HUES6 (cell line): ENCODE data around the gene CKAP2L.

ENCODE experiments used
- H3K27ac ChIP-seq: 2 replicates; pipeline ENCODE4 v1.7.0; 2013; ENCODE audit warnings: low read depth, mild to moderate bottlenecking, low read length, inconsistent platforms
- H3K27me3 ChIP-seq: 2 replicates; pipeline ENCODE4 v1.6.1; 2013; ENCODE audit warnings: low read length; ENCODE audit not compliant: control insufficient read depth, insufficient read depth
- H3K36me3 ChIP-seq: 2 replicates; pipeline ENCODE4 v1.6.1; 2013; ENCODE audit warnings: low read length; ENCODE audit not compliant: control insufficient read depth, insufficient read depth
- H3K4me1 ChIP-seq: 2 replicates; pipeline ENCODE4 v1.6.1; 2013; ENCODE audit warnings: low read length; ENCODE audit not compliant: control insufficient read depth, insufficient read depth
- H3K4me3 ChIP-seq: 2 replicates; pipeline ENCODE4 v1.5.1; 2013; ENCODE audit warnings: low read depth, low read length
- H3K9ac ChIP-seq: one replicate; pipeline ENCODE4 v1.6.1; 2013; ENCODE audit warnings: mild to moderate bottlenecking, low read length
- H3K9me3 ChIP-seq: 2 replicates; pipeline ENCODE4 v1.6.1; 2013; ENCODE audit warnings: low read depth, low read length; ENCODE audit not compliant: control insufficient read depth, insufficient read depth

The CKAP2L gene, protein sequence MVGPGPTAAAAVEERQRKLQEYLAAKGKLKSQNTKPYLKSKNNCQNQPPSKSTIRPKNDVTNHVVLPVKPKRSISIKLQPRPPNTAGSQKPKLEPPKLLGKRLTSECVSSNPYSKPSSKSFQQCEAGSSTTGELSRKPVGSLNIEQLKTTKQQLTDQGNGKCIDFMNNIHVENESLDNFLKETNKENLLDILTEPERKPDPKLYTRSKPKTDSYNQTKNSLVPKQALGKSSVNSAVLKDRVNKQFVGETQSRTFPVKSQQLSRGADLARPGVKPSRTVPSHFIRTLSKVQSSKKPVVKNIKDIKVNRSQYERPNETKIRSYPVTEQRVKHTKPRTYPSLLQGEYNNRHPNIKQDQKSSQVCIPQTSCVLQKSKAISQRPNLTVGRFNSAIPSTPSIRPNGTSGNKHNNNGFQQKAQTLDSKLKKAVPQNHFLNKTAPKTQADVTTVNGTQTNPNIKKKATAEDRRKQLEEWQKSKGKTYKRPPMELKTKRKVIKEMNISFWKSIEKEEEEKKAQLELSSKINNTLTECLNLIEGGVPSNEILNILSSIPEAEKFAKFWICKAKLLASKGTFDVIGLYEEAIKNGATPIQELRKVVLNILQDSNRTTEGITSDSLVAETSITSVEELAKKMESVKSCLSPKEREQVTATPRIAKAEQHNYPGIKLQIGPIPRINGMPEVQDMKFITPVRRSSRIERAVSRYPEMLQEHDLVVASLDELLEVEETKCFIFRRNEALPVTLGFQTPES

GRCh38 chr2:112764071-112765044 is at the start of gene CKAP2L:
TSS of gene CKAP2L (minus strand) at chr2:112764609. CDS start at chr2:112764598, 11 bp downstream.
- Histone ChIP-seq H3K27ac (no peak within 1 kb of the TSS; the same call in 1 of the 2 replicates), H3K36me3 (peaks cover 22% of the 10 kb centered on the region)

DNA sequence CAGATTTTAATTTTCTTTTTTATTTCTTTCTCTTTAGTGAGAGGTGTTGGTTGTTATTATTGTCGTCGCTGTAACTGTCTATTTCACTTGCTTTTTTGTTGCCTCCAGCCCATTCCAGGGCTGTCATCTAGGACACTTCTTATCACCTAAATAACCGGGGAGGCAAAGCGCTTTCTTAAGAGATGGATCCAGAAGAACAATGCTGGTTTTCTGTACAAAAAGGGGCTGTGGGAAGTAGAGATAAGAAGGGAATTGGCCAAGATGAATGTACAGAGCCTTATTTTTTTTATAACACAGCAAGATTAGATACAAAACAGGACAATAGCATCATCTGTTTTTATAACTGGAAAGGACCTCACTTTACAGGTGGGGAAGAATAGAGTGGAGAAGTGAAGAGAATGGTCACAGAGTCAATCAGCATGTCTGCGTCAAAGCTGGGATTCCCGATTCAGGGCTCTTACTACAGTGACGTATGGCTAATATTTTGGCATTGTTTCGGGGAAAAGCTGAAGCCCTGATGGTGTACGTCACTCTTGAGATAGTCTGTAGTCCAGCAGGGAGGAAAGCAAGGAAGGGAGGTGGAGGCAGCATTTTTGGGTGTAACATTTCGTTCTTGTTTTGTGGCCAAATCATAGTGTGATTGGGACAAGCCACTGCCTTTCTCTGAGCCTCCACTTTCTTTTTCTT is 49.0 kb upstream of the CKAP2L start:
- Histone ChIP-seq H3K27ac (no peak overlapping the region), H3K36me3 (no peaks in the 10 kb centered on the region), H3K27me3 (no peaks in the 10 kb centered on the region), H3K9me3 (0 out of 2 replicates have a peak, but pooled peaks cover 2% of the 10 kb centered on the region), H3K4me1 (peaks cover 47% of the 10 kb centered on the region), H3K4me3 (no peak overlapping the region), H3K9ac (no peak overlapping the region)

More at GRCh38 chr2:112764071-112765044, at the start of gene CKAP2L:
- H3K4me3 ChIP-seq: peak within 1 kb of the TSS; percentile 94
- no peaks in the 10 kb centered on the region for H3K27me3 ChIP-seq
- H3K9ac ChIP-seq: peak within 1 kb of the TSS; percentile 88
- H3K9me3 ChIP-seq: no peaks in the 10 kb centered on the region
- peaks cover 12% of the 10 kb centered on the region for H3K4me1 ChIP-seq

GRCh38 chr2:112812318-112813267 is 48.2 kb upstream of the CKAP2L start:
- Histone ChIP-seq H3K27ac (no peak overlapping the region), H3K36me3 (no peaks in the 10 kb centered on the region), H3K4me1 (peaks cover 42% of the 10 kb centered on the region), H3K9ac (no peak overlapping the region), H3K4me3 (no peak overlapping the region), H3K27me3 (no peaks in the 10 kb centered on the region), H3K9me3 (0 out of 2 replicates have a peak, but pooled peaks cover 2% of the 10 kb centered on the region)

DNA sequence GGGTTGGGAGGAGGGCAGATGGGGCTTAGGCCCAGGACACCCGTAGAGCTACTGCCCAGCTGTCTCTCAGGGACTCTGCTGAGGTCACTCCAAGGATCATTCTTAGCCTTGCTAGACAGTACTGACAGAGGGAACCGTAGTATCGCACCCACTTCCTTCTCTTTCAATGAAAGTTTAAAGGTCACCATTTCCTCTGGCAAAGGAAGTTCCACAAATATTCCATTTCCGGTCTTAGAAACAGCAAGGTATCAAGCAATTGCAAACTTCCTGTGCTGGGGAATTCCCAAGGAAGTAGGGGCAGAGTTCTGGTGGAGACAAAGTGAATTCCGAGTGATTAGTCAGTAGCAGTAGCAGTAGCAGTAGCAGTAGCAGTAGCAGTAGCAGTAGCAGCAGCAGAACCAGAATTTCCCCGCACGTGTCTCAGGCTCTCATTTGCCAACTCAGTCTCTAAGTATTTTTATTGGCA is 47.5 kb upstream of the CKAP2L start:
- Histone ChIP-seq H3K27ac (no peak overlapping the region), H3K4me3 (no peak overlapping the region), H3K27me3 (no peaks in the 10 kb centered on the region), H3K9ac (no peak overlapping the region), H3K9me3 (peaks cover 5% of the 10 kb centered on the region; the same call in 1 of the 2 replicates), H3K36me3 (no peaks in the 10 kb centered on the region), H3K4me1 (peaks cover 37% of the 10 kb centered on the region)

DNA sequence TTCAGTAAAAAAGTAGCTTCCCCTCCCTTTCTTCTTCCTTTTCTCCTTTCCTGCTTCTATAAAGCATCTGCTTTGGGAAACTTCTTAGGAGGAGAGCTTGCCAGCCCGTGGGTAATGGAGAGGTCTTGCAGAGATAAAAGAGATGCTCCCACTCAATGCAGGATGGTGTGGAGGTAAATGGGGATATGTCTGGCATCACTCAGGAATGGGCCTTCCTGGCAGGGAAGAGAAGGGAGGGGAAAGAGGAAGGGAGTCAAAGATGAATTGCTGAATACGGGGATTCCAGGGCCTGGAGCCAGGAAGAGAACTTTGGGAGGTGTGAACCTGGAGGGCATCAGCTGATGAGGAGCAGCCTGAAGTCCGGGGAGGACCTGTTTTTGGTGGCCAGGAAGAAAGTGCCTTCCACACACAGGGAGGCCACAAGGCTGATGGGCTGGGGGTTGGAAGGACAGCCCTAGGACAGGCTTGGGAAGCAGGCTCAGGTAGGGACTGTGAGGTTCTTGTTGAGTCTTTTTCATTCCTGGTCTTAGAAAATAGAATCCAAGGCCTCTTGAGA is 46.9 kb upstream of the CKAP2L start:
- no peak overlapping the region for H3K27ac ChIP-seq
- no peak overlapping the region for H3K4me3 ChIP-seq
- no peaks in the 10 kb centered on the region for H3K36me3 ChIP-seq
- H3K9me3 ChIP-seq: peaks cover 5% of the 10 kb centered on the region; the same call in 1 of the 2 replicates
- H3K4me1 ChIP-seq: peaks cover 33% of the 10 kb centered on the region
- H3K27me3 ChIP-seq: no peaks in the 10 kb centered on the region
- no peak overlapping the region for H3K9ac ChIP-seq

- no peak overlapping the region for H3K9ac ChIP-seq
- no peaks in the 10 kb centered on the region for H3K36me3 ChIP-seq
- H3K27ac ChIP-seq: no peak overlapping the region
- no peak overlapping the region for H3K4me3 ChIP-seq
- peaks cover 2% of the 10 kb centered on the region; the same call in 1 of the 2 replicates for H3K9me3 ChIP-seq
- peaks cover 27% of the 10 kb centered on the region for H3K4me1 ChIP-seq
- H3K27me3 ChIP-seq: no peaks in the 10 kb centered on the region
Measured at GRCh38 chr2:112809112-112809511, 44.7 kb upstream of the CKAP2L start.

GRCh38 chr2:112807233-112807807 is 42.9 kb upstream of the CKAP2L start:
- Histone ChIP-seq H3K36me3 (no peaks in the 10 kb centered on the region), H3K27ac (no peak overlapping the region), H3K27me3 (no peaks in the 10 kb centered on the region), H3K9ac (no peak overlapping the region), H3K4me3 (no peak overlapping the region), H3K9me3 (peaks cover 2% of the 10 kb centered on the region; the same call in 1 of the 2 replicates), H3K4me1 (peaks cover 10% of the 10 kb centered on the region)

- H3K27ac ChIP-seq: no peak overlapping the region
- H3K4me1 ChIP-seq: no peaks in the 10 kb centered on the region
- H3K4me3 ChIP-seq: no peak overlapping the region
- H3K9me3 ChIP-seq: peaks cover 2% of the 10 kb centered on the region; the same call in 1 of the 2 replicates
- H3K36me3 ChIP-seq: no peaks in the 10 kb centered on the region
- H3K27me3 ChIP-seq: no peaks in the 10 kb centered on the region
- no peak overlapping the region for H3K9ac ChIP-seq
Measured at GRCh38 chr2:112805542-112805941, 41.1 kb upstream of the CKAP2L start.
